G401.6 (cell line): Measurements from ENCODE around the gene LCNL1.
"Not testable (repeated sequence)": the region's sequence is repeated elsewhere in the genome, so short reads cannot be mapped to it uniquely, and the experiment has no call there.

Experiments used
- FAIRE-seq: peaks from 2 replicates; lab custom pipeline; 2012; peaks lifted over from hg19 to GRCh38; lab: Jason Lieb, UNC

The LCNL1 gene

GRCh38 chr9:136995362-136995761, 12.6 kb downstream of the LCNL1 start:
- no peak for FAIRE-seq

DNA sequence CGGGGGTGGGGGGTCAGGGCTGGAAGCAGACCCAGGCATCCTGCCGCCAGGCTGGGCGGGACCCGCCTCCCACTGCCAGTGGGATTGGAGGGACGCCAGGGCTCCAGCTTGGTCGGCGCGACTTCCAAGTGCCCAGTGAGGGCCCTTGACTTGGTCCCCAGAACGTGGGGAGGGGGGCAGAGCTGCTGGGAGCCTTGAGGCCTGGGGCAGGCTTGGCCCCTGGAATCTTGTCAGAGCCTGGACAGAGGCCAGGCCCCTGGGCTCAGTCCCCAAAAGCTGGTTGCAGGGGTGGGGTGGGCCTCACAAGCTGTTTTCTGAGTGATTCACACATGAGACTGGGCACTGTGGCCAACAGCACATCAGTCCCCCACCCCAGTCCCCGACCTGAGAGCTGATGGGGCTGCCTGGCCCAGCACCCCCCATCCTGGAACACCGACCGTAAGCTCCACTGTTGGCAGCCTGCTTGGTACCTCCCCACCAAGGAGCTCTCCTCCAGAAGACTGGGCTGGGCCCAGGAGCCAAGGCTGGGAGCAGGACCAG, 13.0 kb downstream of the LCNL1 start:
- no peak for FAIRE-seq

GRCh38 chr9:136996361-136997292, 13.8 kb downstream of the LCNL1 start, which contains the start of gene CLIC3:
Gene CLIC3 (minus strand): TSS chr9:136996568. CDS start chr9:136996543, 25 bp downstream.
- no peak for FAIRE-seq

DNA sequence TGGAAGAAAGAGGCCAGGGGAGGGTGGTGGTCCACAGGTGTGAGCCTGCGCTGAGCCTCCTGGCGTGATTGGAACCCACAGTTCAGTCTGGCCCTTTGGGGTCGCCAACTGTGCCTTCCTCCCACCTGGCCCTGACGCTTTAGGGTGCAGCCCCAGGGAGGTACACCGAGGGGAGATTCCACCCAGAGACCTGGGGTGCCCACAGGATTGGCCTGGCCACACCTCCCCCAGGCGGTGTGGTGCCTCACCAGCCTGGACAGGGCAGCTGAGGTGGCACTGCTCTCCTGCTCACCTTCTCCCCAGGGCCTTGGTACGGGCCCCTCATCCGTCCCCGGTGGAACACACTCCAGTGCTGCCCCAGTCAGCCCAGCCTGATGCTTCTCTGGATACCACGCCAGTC, 14.6 kb downstream of the LCNL1 start:
- FAIRE-seq: no peak

GRCh38 chr9:136997830-136998234, 15.0 kb downstream of the LCNL1 start:
- no peak for FAIRE-seq

DNA sequence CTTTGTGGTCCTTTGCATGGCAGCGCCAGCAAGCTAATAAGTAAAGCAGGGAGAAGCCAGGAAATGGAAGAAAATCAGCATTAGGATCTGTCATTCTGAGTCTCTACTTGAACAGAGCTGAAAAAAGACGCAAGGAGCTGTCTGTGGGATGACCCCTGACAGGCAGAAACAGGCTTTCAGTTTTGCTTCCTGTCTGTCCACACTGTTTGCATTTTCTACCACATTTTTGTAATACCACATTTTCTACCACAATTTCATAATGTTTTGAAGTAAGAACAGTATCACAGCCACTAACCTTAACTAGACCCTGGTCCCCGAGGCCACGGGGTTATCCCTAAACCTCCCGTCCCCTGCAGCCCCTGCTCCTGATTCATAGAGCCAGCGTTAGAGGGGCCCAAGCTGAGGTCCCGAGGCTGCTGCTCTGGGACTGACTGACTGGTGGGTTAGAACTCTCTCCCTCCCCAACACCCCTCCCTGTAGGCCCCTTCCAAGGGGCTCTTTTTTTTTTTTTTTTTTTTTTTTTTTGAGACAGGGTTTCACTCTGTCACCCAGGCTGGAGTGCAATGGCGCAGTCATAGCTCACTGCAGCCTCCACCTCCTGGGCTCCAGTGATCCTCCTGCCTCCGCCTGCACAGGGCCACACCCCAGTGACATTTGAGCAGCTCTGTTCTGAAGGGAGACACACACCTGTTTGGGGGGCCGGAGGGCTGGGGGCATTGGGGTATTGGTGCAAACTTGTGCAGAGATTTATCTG, 17.6 kb downstream of the LCNL1 start:
- FAIRE-seq: no peak

- FAIRE-seq: no peak
Measured at GRCh38 chr9:137001857-137002645, 19.3 kb downstream of the LCNL1 start.

DNA sequence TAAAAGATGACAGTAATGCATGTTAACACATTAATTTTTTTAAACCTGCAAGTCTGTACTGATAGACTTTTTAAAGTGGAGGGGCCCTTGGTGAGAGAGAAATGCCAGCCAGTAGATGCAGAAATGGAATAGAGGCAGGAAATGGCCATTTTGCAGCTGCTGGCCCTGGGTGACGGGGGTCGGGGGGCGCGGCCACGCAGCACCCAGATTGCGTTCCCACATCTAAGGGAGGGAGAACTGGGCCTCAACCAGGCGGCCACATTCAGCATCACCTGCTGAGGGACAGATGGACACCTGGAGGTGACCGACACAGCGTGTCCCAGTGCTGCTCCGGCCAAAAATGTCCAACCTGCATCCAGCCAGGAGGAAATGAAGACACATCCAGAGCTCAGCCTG, 19.9 kb downstream of the LCNL1 start:
- no peak for FAIRE-seq

GRCh38 chr9:137004285-137004684, 21.5 kb downstream of the LCNL1 start:
- FAIRE-seq: not testable (repeated sequence)

DNA sequence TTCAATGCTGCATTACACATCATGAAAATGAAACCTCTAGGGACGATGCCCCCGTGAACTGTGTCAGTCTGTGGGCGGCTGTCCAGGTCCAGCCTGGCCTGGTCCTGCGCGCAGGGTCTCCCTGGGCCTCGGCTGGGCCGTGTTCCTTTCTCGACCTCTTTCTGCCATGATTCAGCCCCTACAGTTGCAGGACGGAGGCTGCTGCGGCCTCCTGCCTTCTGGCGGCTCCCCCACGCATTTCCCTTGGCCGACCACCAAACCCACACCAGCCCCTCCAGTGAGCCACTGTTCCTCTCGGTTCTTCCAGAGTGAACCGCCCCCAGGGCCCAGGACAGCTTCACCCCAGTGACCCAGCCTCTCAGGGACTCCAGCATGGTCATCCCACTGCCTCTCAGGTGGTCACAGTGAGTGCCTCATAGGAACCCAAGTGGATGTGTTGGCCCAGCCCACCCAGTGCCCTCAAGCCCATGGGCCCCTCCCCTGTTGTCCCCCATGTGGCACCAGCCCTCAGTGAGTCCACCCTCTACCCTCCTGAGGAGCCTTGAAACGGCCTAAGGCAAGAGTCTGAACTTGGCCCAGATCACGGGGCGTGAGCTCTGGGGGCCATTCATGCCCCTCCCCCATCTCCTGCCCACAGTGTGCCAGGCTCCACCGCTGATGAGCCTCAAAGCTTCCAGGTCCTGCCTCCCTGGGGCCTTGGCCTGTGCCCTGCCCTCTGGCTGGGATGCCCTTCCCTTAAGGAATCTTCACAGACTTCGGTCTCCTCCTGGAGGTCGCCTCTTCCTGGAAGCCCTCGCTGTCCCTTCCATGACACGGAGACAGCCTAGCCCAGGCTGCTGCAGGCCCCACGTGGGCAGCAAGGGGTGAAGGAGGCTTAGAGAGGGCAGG, 23.6 kb downstream of the LCNL1 start:
- no peak for FAIRE-seq

- no peak for FAIRE-seq
Measured at GRCh38 chr9:137007108-137007815, 24.5 kb downstream of the LCNL1 start.

DNA sequence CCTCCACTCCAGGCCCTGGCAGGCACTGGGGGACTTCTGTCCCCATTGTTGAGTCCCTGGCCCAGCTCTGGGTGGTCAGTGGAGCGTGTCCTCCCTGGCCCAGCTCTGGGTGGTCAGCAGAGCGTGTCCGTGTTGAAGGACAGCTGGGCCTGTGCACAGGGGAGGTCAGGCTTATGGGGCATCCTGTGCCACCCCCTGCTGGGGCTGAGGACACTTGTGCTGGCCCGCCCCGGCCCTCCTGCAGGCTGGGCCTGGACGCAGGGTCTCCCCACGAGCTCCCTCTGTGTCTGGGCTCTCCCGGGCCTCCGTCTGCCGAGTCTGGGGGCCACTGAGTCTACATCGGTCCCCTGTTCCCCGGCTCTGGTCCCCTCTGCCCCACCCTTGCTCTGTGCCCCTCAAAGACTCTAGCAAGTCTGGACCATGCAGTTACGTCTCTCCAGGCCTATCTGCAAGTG, 25.1 kb downstream of the LCNL1 start:
- FAIRE-seq: no peak

GRCh38 chr9:137008312-137008711, 25.5 kb downstream of the LCNL1 start:
- FAIRE-seq: no peak

- FAIRE-seq: no peak
Measured at GRCh38 chr9:137009217-137009616, 26.4 kb downstream of the LCNL1 start.

DNA sequence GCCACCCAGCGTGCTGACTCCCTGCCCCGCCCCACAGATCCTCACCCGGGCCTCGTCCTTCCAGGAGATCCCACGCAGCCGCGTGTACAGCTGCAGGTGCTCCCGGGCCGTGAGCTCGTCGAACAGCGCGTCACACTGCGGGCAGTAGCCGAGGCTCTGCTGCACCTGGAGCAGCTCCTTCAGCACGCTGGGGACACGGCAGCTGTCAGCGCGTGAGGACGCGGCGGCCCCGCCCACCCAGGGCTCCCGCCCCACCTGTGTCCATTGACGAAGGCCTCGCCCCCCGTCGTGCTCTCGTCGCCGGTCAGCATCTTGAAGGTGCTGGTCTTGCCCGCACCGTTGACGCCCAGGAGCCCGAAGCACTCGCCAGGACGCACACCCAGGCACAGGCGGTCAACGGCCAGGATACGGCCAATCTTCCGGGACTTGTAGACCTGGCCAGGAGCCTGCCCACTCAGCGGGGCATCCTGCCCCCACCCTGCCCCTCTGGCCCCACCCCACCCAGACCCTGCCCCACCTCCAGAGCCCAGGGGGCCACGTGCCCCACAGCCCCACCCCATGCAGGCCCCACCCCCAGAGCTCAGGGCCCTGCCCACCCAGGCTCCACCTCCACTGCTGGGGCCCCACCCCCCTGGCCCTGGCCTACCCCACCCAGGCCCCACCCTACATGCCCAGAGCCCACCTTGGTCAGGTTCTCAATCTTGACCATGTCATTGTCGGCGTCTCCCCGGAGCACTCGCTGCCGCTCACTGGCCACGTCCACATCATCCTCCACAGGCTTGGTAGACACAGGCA, 27.3 kb downstream of the LCNL1 start:
- no peak for FAIRE-seq

DNA sequence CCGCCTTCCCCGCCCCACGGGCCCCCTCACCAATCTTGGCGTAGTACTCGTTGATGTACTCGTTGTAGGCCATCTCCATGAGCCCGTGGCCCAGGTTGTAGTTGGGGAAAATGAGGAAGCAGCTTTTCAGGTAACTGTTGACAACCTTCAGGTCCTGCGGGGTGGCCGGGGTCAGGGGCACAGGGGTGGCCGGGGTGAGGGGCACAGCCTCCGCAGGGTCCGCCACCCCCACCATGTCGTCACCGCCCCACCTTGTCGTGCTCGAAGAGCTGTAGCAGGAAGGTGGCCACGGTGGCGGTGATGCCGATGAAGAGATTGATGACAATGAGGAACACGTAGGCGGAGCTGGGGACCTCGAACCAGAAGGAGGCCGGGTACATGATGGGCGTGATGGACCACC, 28.4 kb downstream of the LCNL1 start:
- no peak for FAIRE-seq

DNA sequence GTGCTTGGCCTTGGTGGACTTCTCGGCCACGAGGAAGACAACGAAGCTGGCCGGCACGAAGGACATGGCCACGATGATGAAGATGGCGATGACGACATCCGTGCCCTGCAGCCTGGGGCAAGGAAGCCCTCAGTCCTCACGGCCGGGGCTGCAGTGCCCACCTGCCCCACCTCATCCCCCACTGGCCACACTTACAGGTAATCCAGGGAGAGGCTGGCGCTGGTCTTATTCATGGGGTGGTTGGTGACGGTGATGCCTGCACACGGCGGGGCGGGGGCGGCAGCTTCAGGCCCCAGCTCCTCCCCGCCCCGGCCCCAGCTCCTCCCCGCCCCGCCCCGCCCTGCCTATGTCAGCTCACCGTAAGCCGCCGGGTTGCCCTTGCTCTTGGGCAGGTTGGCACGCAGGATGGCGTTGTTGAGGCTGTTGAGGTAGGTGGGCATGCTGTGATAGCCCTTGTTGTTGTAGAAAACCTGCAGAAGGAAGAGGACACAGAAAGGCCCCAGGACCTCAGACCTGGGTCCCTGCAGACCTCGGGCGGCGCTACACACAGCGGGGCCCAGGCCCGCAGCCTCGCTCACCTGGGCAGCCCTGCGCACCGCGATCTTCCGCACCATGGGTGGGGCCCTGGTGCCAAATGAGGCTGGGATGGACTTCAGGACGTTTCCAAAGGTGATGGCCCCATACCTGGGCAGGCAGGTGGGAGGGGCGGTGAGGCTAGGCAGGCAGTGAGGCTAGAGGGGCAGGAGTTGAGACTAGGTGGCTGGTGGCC, 29.3 kb downstream of the LCNL1 start:
- no peak for FAIRE-seq

DNA sequence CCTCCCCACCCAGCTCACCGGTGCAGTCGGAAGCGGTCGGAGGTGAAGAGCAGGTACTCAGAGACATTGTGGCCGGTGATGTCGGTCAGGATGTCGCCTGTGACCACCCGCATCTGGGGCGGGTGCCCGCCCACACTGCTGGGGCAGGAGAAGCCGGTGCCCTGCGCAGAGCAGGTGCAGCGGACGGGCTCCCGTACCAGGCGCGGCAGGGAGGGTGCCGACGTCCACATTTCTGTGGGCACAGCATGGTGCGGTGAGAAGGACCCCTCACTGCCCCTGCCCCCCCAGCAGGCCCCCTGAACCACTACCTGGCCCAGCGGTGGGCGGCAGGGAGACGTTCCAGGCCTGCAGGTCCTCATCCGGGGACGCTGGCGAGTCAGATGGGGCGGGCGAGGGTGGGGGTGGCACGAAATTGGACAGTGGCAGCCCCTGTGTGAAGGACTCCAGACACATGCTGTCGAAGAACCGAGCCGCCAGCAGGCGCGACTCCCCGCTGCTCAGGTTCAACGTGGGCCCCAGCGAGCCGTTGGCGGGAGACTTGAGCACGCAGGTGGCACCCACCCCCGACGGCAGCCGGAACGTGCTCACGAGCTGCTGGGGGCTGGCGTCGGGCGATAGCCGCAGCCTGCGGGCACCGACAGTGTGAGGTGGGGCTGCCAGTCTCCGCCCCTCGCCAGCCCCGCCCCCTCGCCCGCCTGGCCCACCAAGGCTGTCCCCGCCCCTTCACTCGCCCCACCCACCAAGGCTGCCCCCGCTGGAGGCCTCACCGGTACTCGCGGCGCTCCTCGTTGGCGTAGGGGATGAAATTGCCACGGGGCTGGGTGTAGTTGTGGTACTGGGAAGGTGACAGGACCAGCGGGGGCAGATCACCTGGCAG, 30.1 kb downstream of the LCNL1 start:
- no peak for FAIRE-seq
